ENCODE results near the gene NPHS1. TPM values are rescaled to one million over a fixed set of nuclear protein-coding genes. Genes with fewer than 3 reads are reported as not detected.

NPHS1 gene
- total RNA-seq, 2 donors from 2014 or later, result 14.0 to 33.6 TPM

- no peak for ATAC-seq
- intact Hi-C loops (cut with DNase I), result no loop called here
- H3K27me3 ChIP-seq, result no peaks in the 10 kb centered on the region
- H3K27ac ChIP-seq, result no peak overlapping the region
- H3K36me3 ChIP-seq (replicated peaks in 1 of 2; ENCODE audit: insufficient read depth in 1 of 2, low read depth in 2 of 2), result no peaks in the 10 kb centered on the region
- H3K4me1 ChIP-seq, result peaks cover 20% of the 10 kb centered on the region
- no peaks in the 10 kb centered on the region for H3K9me3 ChIP-seq
- DNase-seq, result no peak
- no peak overlapping the region for H3K4me3 ChIP-seq
- no peak for TF ChIP-seq CTCF (IDR thresholded peaks at IDR 0.05)
- TF ChIP-seq POLR2A (IDR thresholded peaks at IDR 0.05), result no peak
- 82 to 86% methylated on average over 7 of the region's 7 CpGs for WGBS, 2 donors
These were observed 58.7 kb downstream of the NPHS1 start for GRCh38 chr19:35793381-35794165.

GRCh38 chr19:35792888-35793287 is 59.4 kb downstream of the NPHS1 start:
- H3K36me3 ChIP-seq (replicated peaks in 1 of 2; ENCODE audit: insufficient read depth in 1 of 2, low read depth in 2 of 2), result no peaks in the 10 kb centered on the region
- 77 to 91% methylated on average over 4 to 8 of the region's 8 CpGs for WGBS, 2 donors
- no peak overlapping the region for H3K4me3 ChIP-seq
- intact Hi-C loops (cut with DNase I), result no loop called here
- DNase-seq (no peak), ATAC-seq (no peak)
- H3K9me3 ChIP-seq, result no peaks in the 10 kb centered on the region
- H3K27ac ChIP-seq, result no peak overlapping the region
- no peaks in the 10 kb centered on the region for H3K27me3 ChIP-seq
- H3K4me1 ChIP-seq, result peaks cover 20% of the 10 kb centered on the region
- TF ChIP-seq POLR2A (IDR thresholded peaks at IDR 0.05), result no peak
- TF ChIP-seq CTCF (IDR thresholded peaks at IDR 0.05), result no peak

DNA sequence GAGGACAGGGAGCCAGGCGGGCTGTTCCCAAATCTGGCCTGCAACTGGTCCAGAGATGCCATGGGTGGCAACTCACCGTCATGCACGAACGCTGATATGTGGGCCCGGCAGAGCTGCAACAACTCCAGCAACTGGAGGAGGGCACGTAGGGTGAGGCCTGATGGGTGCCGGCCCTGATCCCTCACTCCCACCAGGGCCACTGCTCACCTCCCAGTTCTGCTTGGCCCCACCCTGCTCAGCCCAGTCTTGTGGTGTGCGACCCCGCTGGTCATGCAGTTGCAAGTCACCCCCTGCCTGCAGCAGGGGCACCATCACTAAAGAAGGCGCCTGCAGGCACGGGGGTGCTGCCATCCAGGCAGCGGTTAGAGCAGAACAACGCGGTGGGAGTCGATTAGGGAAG is 60.0 kb downstream of the NPHS1 start:
- 89 to 92% methylated on average over 9 to 15 of the region's 15 CpGs for WGBS, 2 donors
- no peaks in the 10 kb centered on the region for H3K27me3 ChIP-seq
- peaks cover 20% of the 10 kb centered on the region for H3K4me1 ChIP-seq
- H3K36me3 ChIP-seq (replicated peaks in 1 of 2; ENCODE audit: insufficient read depth in 1 of 2, low read depth in 2 of 2), result no peaks in the 10 kb centered on the region
- no peak overlapping the region for H3K4me3 ChIP-seq
- no peak overlapping the region for H3K27ac ChIP-seq
- ATAC-seq, result no peak
- no peaks in the 10 kb centered on the region for H3K9me3 ChIP-seq
- intact Hi-C loops (cut with DNase I), result no loop called here
- DNase-seq, result no peak
- no peak for TF ChIP-seq POLR2A (IDR thresholded peaks at IDR 0.05)
- TF ChIP-seq CTCF (IDR thresholded peaks at IDR 0.05), result no peak

- H3K27ac ChIP-seq, result no peak overlapping the region
- no peak for DNase-seq
- TF ChIP-seq CTCF (IDR thresholded peaks at IDR 0.05) (no peak), POLR2A (IDR thresholded peaks at IDR 0.05) (no peak)
- WGBS, 2 donors, result 80% methylated on average over 9 of the region's 9 CpGs; no CpG with 5 or more reads in 1 of the 2 donors
- peaks cover 20% of the 10 kb centered on the region for H3K4me1 ChIP-seq
- no peak overlapping the region for H3K4me3 ChIP-seq
- no peaks in the 10 kb centered on the region for H3K36me3 ChIP-seq (replicated peaks in 1 of 2; ENCODE audit: insufficient read depth in 1 of 2, low read depth in 2 of 2)
- ATAC-seq, result no peak
- H3K27me3 ChIP-seq, result no peaks in the 10 kb centered on the region
- intact Hi-C loops (cut with DNase I), result no loop called here
- H3K9me3 ChIP-seq, result no peaks in the 10 kb centered on the region
These were observed 60.5 kb downstream of the NPHS1 start for GRCh38 chr19:35791814-35792279.
